Measurements from ENCODE around the gene ADI1.

Gene ADI1

GRCh38 chr2:3476321-3476984 is 42.9 kb downstream of the ADI1 start:
- DNase-seq (ENCODE audit: low spot score in 2 of 2), result no peak
- Histone ChIP-seq H3K36me3 (replicated peaks) (peaks cover 7% of the 10 kb centered on the region; the same call in 1 of the 2 replicates), H3K27me3 (ENCODE audit: low read depth) (no peaks in the 10 kb centered on the region), H3K9me3 (no peaks in the 10 kb centered on the region), H3K4me1 (no peaks in the 10 kb centered on the region), H3K4me3 (no peak overlapping the region)
- in situ Hi-C loops (cut with MboI; ENCODE audit: low sequenced_read_pairs), result no loop called here

GRCh38 chr2:3475771-3476170 is 43.6 kb downstream of the ADI1 start:
- H3K4me3 ChIP-seq, result no peak overlapping the region
- H3K27me3 ChIP-seq (ENCODE audit: low read depth), result no peaks in the 10 kb centered on the region
- DNase-seq (ENCODE audit: low spot score in 2 of 2), result no peak
- H3K36me3 ChIP-seq (replicated peaks), result peaks cover 7% of the 10 kb centered on the region; the same call in 1 of the 2 replicates
- in situ Hi-C loops (cut with MboI; ENCODE audit: low sequenced_read_pairs), result no loop called here
- H3K9me3 ChIP-seq, result no peaks in the 10 kb centered on the region
- H3K4me1 ChIP-seq, result no peaks in the 10 kb centered on the region

GRCh38 chr2:3472966-3473365 is 46.4 kb downstream of the ADI1 start:
- Histone ChIP-seq H3K4me1 (no peaks in the 10 kb centered on the region), H3K27me3 (ENCODE audit: low read depth) (no peaks in the 10 kb centered on the region), H3K36me3 (replicated peaks) (no peaks in the 10 kb centered on the region), H3K9me3 (no peaks in the 10 kb centered on the region), H3K4me3 (no peak overlapping the region)
- in situ Hi-C loops (cut with MboI; ENCODE audit: low sequenced_read_pairs), result no loop called here
- DNase-seq (ENCODE audit: low spot score in 2 of 2), result no peak

GRCh38 chr2:3472296-3472695 is 47.0 kb downstream of the ADI1 start:
- no peak for DNase-seq (ENCODE audit: low spot score in 2 of 2)
- no peaks in the 10 kb centered on the region for H3K27me3 ChIP-seq (ENCODE audit: low read depth)
- no peaks in the 10 kb centered on the region for H3K9me3 ChIP-seq
- in situ Hi-C loops (cut with MboI; ENCODE audit: low sequenced_read_pairs), result no loop called here
- H3K36me3 ChIP-seq (replicated peaks), result 0 out of 2 replicates have a peak, but pooled peaks cover 4% of the 10 kb centered on the region
- no peaks in the 10 kb centered on the region for H3K4me1 ChIP-seq
- H3K4me3 ChIP-seq, result no peak overlapping the region

- in situ Hi-C loops (cut with MboI; ENCODE audit: low sequenced_read_pairs), result no loop called here
- no peaks in the 10 kb centered on the region for H3K27me3 ChIP-seq (ENCODE audit: low read depth)
- no peaks in the 10 kb centered on the region for H3K4me1 ChIP-seq
- 0 out of 2 replicates have a peak, but pooled peaks cover 4% of the 10 kb centered on the region for H3K36me3 ChIP-seq (replicated peaks)
- H3K4me3 ChIP-seq, result no peak overlapping the region
- no peaks in the 10 kb centered on the region for H3K9me3 ChIP-seq
- DNase-seq (ENCODE audit: low spot score in 2 of 2), result no peak
Observed at GRCh38 chr2:3470856-3471737, 48.2 kb downstream of the ADI1 start.

- Histone ChIP-seq H3K36me3 (replicated peaks) (0 out of 2 replicates have a peak, but pooled peaks cover 4% of the 10 kb centered on the region), H3K9me3 (no peaks in the 10 kb centered on the region), H3K27me3 (ENCODE audit: low read depth) (no peaks in the 10 kb centered on the region), H3K4me3 (no peak overlapping the region), H3K4me1 (no peaks in the 10 kb centered on the region)
- in situ Hi-C loops (cut with MboI; ENCODE audit: low sequenced_read_pairs), result no loop called here
- DNase-seq (ENCODE audit: low spot score in 2 of 2), result no peak
Observed at GRCh38 chr2:3470166-3470651, 49.1 kb downstream of the ADI1 start.

DNA sequence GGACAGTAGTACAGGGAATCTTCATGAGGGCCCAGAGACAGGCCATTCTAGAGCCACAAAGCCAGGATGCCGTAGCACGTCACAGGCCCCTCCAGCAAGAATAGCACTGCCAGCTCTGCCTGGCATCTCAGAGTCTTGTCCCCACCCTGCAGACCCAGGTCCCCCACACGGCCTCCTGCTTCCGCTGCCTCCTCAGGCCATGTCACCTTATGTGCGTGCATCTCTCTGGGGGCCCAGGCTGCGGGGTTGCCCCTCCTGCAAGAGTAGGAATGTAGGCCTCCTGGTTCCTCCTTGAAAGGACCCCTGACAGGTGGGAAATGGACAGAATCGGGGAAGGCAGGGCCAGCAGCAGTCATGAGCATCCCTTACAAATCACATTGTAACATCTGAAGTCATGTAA is 49.8 kb downstream of the ADI1 start:
- Histone ChIP-seq H3K4me1 (no peaks in the 10 kb centered on the region), H3K27me3 (ENCODE audit: low read depth) (no peaks in the 10 kb centered on the region), H3K9me3 (no peaks in the 10 kb centered on the region), H3K4me3 (no peak overlapping the region), H3K36me3 (replicated peaks) (0 out of 2 replicates have a peak, but pooled peaks cover 4% of the 10 kb centered on the region)
- no peak for DNase-seq (ENCODE audit: low spot score in 2 of 2)
- in situ Hi-C loops (cut with MboI; ENCODE audit: low sequenced_read_pairs), result no loop called here

GRCh38 chr2:3468296-3468988 is 50.9 kb downstream of the ADI1 start:
- Histone ChIP-seq H3K4me1 (no peaks in the 10 kb centered on the region), H3K27me3 (ENCODE audit: low read depth) (no peaks in the 10 kb centered on the region), H3K4me3 (no peak overlapping the region), H3K36me3 (replicated peaks) (0 out of 2 replicates have a peak, but pooled peaks cover 4% of the 10 kb centered on the region), H3K9me3 (no peaks in the 10 kb centered on the region)
- in situ Hi-C loops (cut with MboI; ENCODE audit: low sequenced_read_pairs), result no loop called here
- DNase-seq (ENCODE audit: low spot score in 2 of 2), result no peak

GRCh38 chr2:3467654-3468053 is 51.7 kb downstream of the ADI1 start:
- DNase-seq (ENCODE audit: low spot score in 2 of 2), result no peak

DNA sequence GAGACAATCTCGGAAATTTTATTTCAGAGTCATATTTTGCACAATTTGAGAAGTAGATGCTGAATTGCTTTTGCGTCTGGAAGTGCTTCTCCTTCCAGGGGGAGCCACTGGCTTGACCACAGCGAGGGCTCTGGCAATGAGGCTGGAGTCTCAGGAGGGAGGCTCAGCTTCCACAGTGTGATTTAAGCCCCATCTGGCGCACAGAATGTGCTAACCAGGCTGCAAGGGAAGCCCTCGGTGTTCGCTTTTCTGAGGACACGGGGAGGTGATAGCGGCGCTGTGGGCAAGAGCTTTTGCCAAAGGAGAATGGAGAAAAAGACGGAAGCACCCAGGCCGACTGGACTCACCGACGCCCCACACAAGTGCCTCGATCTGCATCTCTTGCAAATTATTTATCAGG is 52.4 kb downstream of the ADI1 start:
- peaks cover 7% of the 10 kb centered on the region; the same call in 1 of the 2 replicates for H3K36me3 ChIP-seq (replicated peaks)

More at GRCh38 chr2:3467654-3468053, 51.7 kb downstream of the ADI1 start:
- Histone ChIP-seq H3K4me3 (no peak overlapping the region), H3K4me1 (no peaks in the 10 kb centered on the region), H3K27me3 (ENCODE audit: low read depth) (no peaks in the 10 kb centered on the region), H3K36me3 (replicated peaks) (peaks cover 7% of the 10 kb centered on the region; the same call in 1 of the 2 replicates), H3K9me3 (no peaks in the 10 kb centered on the region)
- in situ Hi-C loops (cut with MboI; ENCODE audit: low sequenced_read_pairs), result no loop called here

GRCh38 chr2:3466482-3466863 is 52.9 kb downstream of the ADI1 start:
- in situ Hi-C loops (cut with MboI; ENCODE audit: low sequenced_read_pairs), result no loop called here
- no peak for DNase-seq (ENCODE audit: low spot score in 2 of 2)
- peaks cover 7% of the 10 kb centered on the region; the same call in 1 of the 2 replicates for H3K36me3 ChIP-seq (replicated peaks)

More for the DNA sequence above, 52.4 kb downstream of the ADI1 start:
- no peaks in the 10 kb centered on the region for H3K27me3 ChIP-seq (ENCODE audit: low read depth)
- in situ Hi-C loops (cut with MboI; ENCODE audit: low sequenced_read_pairs), result no loop called here
- H3K4me1 ChIP-seq, result peaks cover 2% of the 10 kb centered on the region
- no peak overlapping the region for H3K4me3 ChIP-seq
- no peaks in the 10 kb centered on the region for H3K9me3 ChIP-seq
- DNase-seq (ENCODE audit: low spot score in 2 of 2), result no peak

DNA sequence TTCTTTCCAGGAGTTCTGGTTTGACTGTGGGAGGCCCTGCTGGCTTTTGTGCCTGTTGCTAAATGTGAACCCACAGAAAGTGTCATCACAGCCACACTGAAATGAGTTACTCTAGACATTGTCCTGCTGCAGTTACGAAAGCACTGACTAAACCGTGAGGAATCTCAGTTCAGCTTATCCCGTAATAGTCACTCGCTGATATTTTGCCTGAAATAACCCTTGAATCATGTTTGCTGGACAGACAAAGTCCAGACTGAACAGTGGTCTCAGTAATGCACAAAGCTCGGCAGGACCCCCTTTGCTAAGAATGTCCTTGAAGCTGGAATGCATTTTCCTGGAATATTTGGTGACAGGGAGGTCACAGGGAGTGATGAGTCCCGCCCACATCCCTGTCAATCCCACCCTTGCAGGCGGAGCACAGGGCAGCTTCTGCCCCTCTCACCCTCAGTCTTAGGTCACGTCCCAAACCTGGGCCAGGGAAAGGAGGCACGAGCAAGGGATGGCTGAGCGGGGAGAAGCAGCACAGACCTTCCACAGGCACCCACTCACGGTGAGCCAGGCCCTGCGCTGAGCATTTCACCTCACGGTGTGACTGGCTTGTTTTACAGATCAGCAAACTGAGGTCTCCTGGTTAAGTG is 53.4 kb downstream of the ADI1 start:
- no peaks in the 10 kb centered on the region for H3K27me3 ChIP-seq (ENCODE audit: low read depth)
- peaks cover 2% of the 10 kb centered on the region for H3K4me1 ChIP-seq
- peaks cover 7% of the 10 kb centered on the region; the same call in 1 of the 2 replicates for H3K36me3 ChIP-seq (replicated peaks)
- H3K4me3 ChIP-seq, result no peak overlapping the region
- in situ Hi-C loops (cut with MboI; ENCODE audit: low sequenced_read_pairs), result no loop called here
- no peaks in the 10 kb centered on the region for H3K9me3 ChIP-seq
- DNase-seq (ENCODE audit: low spot score in 2 of 2), result no peak

More at GRCh38 chr2:3466482-3466863, 52.9 kb downstream of the ADI1 start:
- Histone ChIP-seq H3K4me1 (peaks cover 2% of the 10 kb centered on the region), H3K4me3 (no peak overlapping the region), H3K27me3 (ENCODE audit: low read depth) (no peaks in the 10 kb centered on the region), H3K9me3 (no peaks in the 10 kb centered on the region)

DNA sequence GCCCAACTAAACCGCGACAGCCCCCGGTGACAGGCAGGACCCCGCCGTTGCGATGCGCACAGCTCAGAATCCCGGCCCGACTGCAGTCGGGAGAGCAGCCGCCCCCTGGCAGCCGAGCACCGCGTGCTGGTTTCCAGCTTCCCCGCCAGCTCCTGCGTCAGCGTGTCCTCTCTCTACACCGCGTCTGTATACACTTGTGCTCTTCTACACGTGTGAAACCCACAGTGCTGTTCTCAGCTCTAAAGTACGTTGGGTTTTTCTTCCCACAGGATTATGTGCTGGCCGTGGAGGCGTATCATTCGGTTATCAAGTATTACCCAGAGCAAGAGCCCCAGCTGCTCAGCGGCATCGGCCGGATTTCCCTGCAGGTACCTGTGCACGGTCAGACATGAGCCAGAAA is 54.0 kb downstream of the ADI1 start:
- in situ Hi-C loops (cut with MboI; ENCODE audit: low sequenced_read_pairs), result no loop called here
- H3K9me3 ChIP-seq, result no peaks in the 10 kb centered on the region
- peaks cover 2% of the 10 kb centered on the region for H3K4me1 ChIP-seq
- H3K27me3 ChIP-seq (ENCODE audit: low read depth), result no peaks in the 10 kb centered on the region
- no peak for DNase-seq (ENCODE audit: low spot score in 2 of 2)
- peaks cover 7% of the 10 kb centered on the region; the same call in 1 of the 2 replicates for H3K36me3 ChIP-seq (replicated peaks)
- no peak overlapping the region for H3K4me3 ChIP-seq

Measured in HAP-1 (cell line).